Measurements from ENCODE around the gene ZNF668.
"Not testable (repeated sequence)": the region's sequence is repeated elsewhere in the genome, so short reads cannot be mapped to it uniquely, and the experiment has no call there.

Gene ZNF668

GRCh38 chr16:31023252-31023602 lies 50.8 kb downstream of the ZNF668 start:
- Histone ChIP-seq H2BK120ac (ENCODE audit: low read depth, low read length) (no peak overlapping the region), H3K4ac (ENCODE audit: low read length) (no peak overlapping the region), H3K27me3 (ENCODE audit: control insufficient read depth in 3 of 3, insufficient read depth in 3 of 3, low read depth in 1 of 3, low read length in 3 of 3) (no peaks in the 10 kb centered on the region), H2AK5ac (ENCODE audit: low read depth, low read length) (no peak overlapping the region), H3K18ac (ENCODE audit: low read length) (no peak overlapping the region), H2BK5ac (ENCODE audit: low read length) (no peak overlapping the region), H4K91ac (ENCODE audit: low read depth, low read length, poor library complexity) (no peak overlapping the region), H3K9ac (ENCODE audit: low read depth, low read length, poor library complexity) (no peak overlapping the region), H3K4me2 (ENCODE audit: insufficient read depth, low read length, poor library complexity, severe bottlenecking) (no peak overlapping the region), H3K79me1 (ENCODE audit: low read depth, low read length) (no peaks in the 10 kb centered on the region), H3K23ac (ENCODE audit: low read depth, low read length, poor library complexity) (no peak overlapping the region), H2BK12ac (ENCODE audit: low read length) (no peak overlapping the region), H2BK15ac (ENCODE audit: low read length) (no peak overlapping the region), H3K14ac (ENCODE audit: low read length) (no peak overlapping the region), H3K4me3 (ENCODE audit: low read length in 2 of 2) (no peak overlapping the region), H4K8ac (ENCODE audit: low read depth, low read length) (no peak overlapping the region), H2AFZ (ENCODE audit: low read length) (no peak overlapping the region), H3K4me1 (ENCODE audit: control insufficient read depth in 2 of 2, insufficient read depth in 1 of 2, low read depth in 1 of 2, low read length in 2 of 2) (peaks cover 0 to 1% of the 10 kb centered on the region in 2 donors), H3K36me3 (replicated peaks in 1 of 2; ENCODE audit: control insufficient read depth in 2 of 2, insufficient read depth in 2 of 2, low read length in 2 of 2) (no peaks in the 10 kb centered on the region), H3K9me3 (replicated peaks in 1 of 2; ENCODE audit: control insufficient read depth in 2 of 2, insufficient read depth in 1 of 2, low read depth in 1 of 2, low read length in 2 of 2) (no peaks in the 10 kb centered on the region), H3K27ac (replicated peaks; ENCODE audit: low read length) (no peak overlapping the region)
- WGBS, 2 donors (ENCODE audit: extremely low coverage in 2 of 2, insufficient read length in 2 of 2, insufficient replicate concordance in 1 of 2) = no CpG with 5 or more reads among the region's 4 CpGs
- DNase-seq (ENCODE audit: low spot score) = no peak

- Histone ChIP-seq H2BK12ac (ENCODE audit: low read length) (no peak overlapping the region), H3K23ac (ENCODE audit: low read depth, low read length, poor library complexity) (no peak overlapping the region), H3K9me3 (replicated peaks in 1 of 2; ENCODE audit: control insufficient read depth in 2 of 2, insufficient read depth in 1 of 2, low read depth in 1 of 2, low read length in 2 of 2) (no peaks in the 10 kb centered on the region), H2BK5ac (ENCODE audit: low read length) (no peak overlapping the region), H3K9ac (ENCODE audit: low read depth, low read length, poor library complexity) (no peak overlapping the region), H3K18ac (ENCODE audit: low read length) (no peak overlapping the region), H3K14ac (ENCODE audit: low read length) (no peak overlapping the region), H4K91ac (ENCODE audit: low read depth, low read length, poor library complexity) (no peak overlapping the region), H3K79me1 (ENCODE audit: low read depth, low read length) (no peaks in the 10 kb centered on the region), H3K4me1 (ENCODE audit: control insufficient read depth in 2 of 2, insufficient read depth in 1 of 2, low read depth in 1 of 2, low read length in 2 of 2) (peaks cover 0 to 1% of the 10 kb centered on the region in 2 donors), H3K27ac (replicated peaks; ENCODE audit: low read length) (no peak overlapping the region), H3K36me3 (replicated peaks in 1 of 2; ENCODE audit: control insufficient read depth in 2 of 2, insufficient read depth in 2 of 2, low read length in 2 of 2) (no peaks in the 10 kb centered on the region), H4K8ac (ENCODE audit: low read depth, low read length) (no peak overlapping the region), H2AK5ac (ENCODE audit: low read depth, low read length) (no peak overlapping the region), H2BK120ac (ENCODE audit: low read depth, low read length) (no peak overlapping the region), H3K4me3 (ENCODE audit: low read length in 2 of 2) (no peak overlapping the region), H3K27me3 (ENCODE audit: control insufficient read depth in 3 of 3, insufficient read depth in 3 of 3, low read depth in 1 of 3, low read length in 3 of 3) (no peaks in the 10 kb centered on the region), H3K4me2 (ENCODE audit: insufficient read depth, low read length, poor library complexity, severe bottlenecking) (no peak overlapping the region), H2BK15ac (ENCODE audit: low read length) (no peak overlapping the region), H3K4ac (ENCODE audit: low read length) (no peak overlapping the region), H2AFZ (ENCODE audit: low read length) (no peak overlapping the region)
- DNase-seq (ENCODE audit: low spot score) = no peak
- no CpG with 5 or more reads among the region's 12 CpGs for WGBS, 2 donors (ENCODE audit: extremely low coverage in 2 of 2, insufficient read length in 2 of 2, insufficient replicate concordance in 1 of 2)
These were observed 51.3 kb downstream of the ZNF668 start for GRCh38 chr16:31022544-31023251.

- Histone ChIP-seq H3K9ac (ENCODE audit: low read depth, low read length, poor library complexity) (no peak overlapping the region), H3K9me3 (replicated peaks in 1 of 2; ENCODE audit: control insufficient read depth in 2 of 2, insufficient read depth in 1 of 2, low read depth in 1 of 2, low read length in 2 of 2) (no peaks in the 10 kb centered on the region), H3K23ac (ENCODE audit: low read depth, low read length, poor library complexity) (no peak overlapping the region), H3K27me3 (ENCODE audit: control insufficient read depth in 3 of 3, insufficient read depth in 3 of 3, low read depth in 1 of 3, low read length in 3 of 3) (no peaks in the 10 kb centered on the region), H3K4me2 (ENCODE audit: insufficient read depth, low read length, poor library complexity, severe bottlenecking) (no peak overlapping the region), H3K4me1 (ENCODE audit: control insufficient read depth in 2 of 2, insufficient read depth in 1 of 2, low read depth in 1 of 2, low read length in 2 of 2) (no peaks in the 10 kb centered on the region), H4K91ac (ENCODE audit: low read depth, low read length, poor library complexity) (no peak overlapping the region), H3K14ac (ENCODE audit: low read length) (no peak overlapping the region), H2BK12ac (ENCODE audit: low read length) (no peak overlapping the region), H3K27ac (replicated peaks; ENCODE audit: low read length) (no peak overlapping the region), H3K4ac (ENCODE audit: low read length) (no peak overlapping the region), H3K18ac (ENCODE audit: low read length) (no peak overlapping the region), H2AFZ (ENCODE audit: low read length) (no peak overlapping the region), H3K36me3 (replicated peaks in 1 of 2; ENCODE audit: control insufficient read depth in 2 of 2, insufficient read depth in 2 of 2, low read length in 2 of 2) (no peaks in the 10 kb centered on the region), H3K79me1 (ENCODE audit: low read depth, low read length) (no peaks in the 10 kb centered on the region), H3K4me3 (ENCODE audit: low read length in 2 of 2) (no peak overlapping the region), H2AK5ac (ENCODE audit: low read depth, low read length) (no peak overlapping the region), H2BK5ac (ENCODE audit: low read length) (no peak overlapping the region), H2BK15ac (ENCODE audit: low read length) (no peak overlapping the region), H2BK120ac (ENCODE audit: low read depth, low read length) (no peak overlapping the region), H4K8ac (ENCODE audit: low read depth, low read length) (no peak overlapping the region)
- no peak for DNase-seq (ENCODE audit: low spot score)
- no CpG with 5 or more reads among the region's 3 CpGs for WGBS, 2 donors (ENCODE audit: extremely low coverage in 2 of 2, insufficient read length in 2 of 2, insufficient replicate concordance in 1 of 2)
These were observed 53.5 kb downstream of the ZNF668 start for GRCh38 chr16:31020536-31020935.

GRCh38 chr16:31017756-31018155 lies 56.3 kb downstream of the ZNF668 start:
- H4K8ac ChIP-seq (ENCODE audit: low read depth, low read length); H2AK5ac ChIP-seq (ENCODE audit: low read depth, low read length); H3K18ac ChIP-seq (ENCODE audit: low read length); H3K4me3 ChIP-seq (ENCODE audit: low read length in 2 of 2); H2AFZ ChIP-seq (ENCODE audit: low read length); H2BK5ac ChIP-seq (ENCODE audit: low read length); H3K27me3 ChIP-seq (ENCODE audit: control insufficient read depth in 3 of 3, insufficient read depth in 3 of 3, low read depth in 1 of 3, low read length in 3 of 3); H2BK15ac ChIP-seq (ENCODE audit: low read length); H3K4me2 ChIP-seq (ENCODE audit: insufficient read depth, low read length, poor library complexity, severe bottlenecking); H3K4ac ChIP-seq (ENCODE audit: low read length); H3K9me3 ChIP-seq (replicated peaks in 1 of 2; ENCODE audit: control insufficient read depth in 2 of 2, insufficient read depth in 1 of 2, low read depth in 1 of 2, low read length in 2 of 2); H3K27ac ChIP-seq (replicated peaks; ENCODE audit: low read length); H3K9ac ChIP-seq (ENCODE audit: low read depth, low read length, poor library complexity); H2BK12ac ChIP-seq (ENCODE audit: low read length); H2BK120ac ChIP-seq (ENCODE audit: low read depth, low read length); H3K14ac ChIP-seq (ENCODE audit: low read length); H3K23ac ChIP-seq (ENCODE audit: low read depth, low read length, poor library complexity); H4K91ac ChIP-seq (ENCODE audit: low read depth, low read length, poor library complexity); H3K4me1 ChIP-seq (ENCODE audit: control insufficient read depth in 2 of 2, insufficient read depth in 1 of 2, low read depth in 1 of 2, low read length in 2 of 2); H3K79me1 ChIP-seq (ENCODE audit: low read depth, low read length); DNase-seq (ENCODE audit: low spot score); H3K36me3 ChIP-seq (replicated peaks in 1 of 2; ENCODE audit: control insufficient read depth in 2 of 2, insufficient read depth in 2 of 2, low read length in 2 of 2): not testable (repeated sequence)
- WGBS, 2 donors (ENCODE audit: extremely low coverage in 2 of 2, insufficient read length in 2 of 2, insufficient replicate concordance in 1 of 2) = no CpG with 5 or more reads among the region's 10 CpGs

Data from neuronal stem cell (in vitro differentiated cells).